Sigmoid colon (tissue), 7 donors: Measurements from ENCODE around the gene MACROD2. TPM values are rescaled to one million over a fixed set of nuclear protein-coding genes. Genes with fewer than 3 reads are reported as not detected.

Source experiments
- DNase-seq: peaks from one replicate; pipeline ENCODE4 v3.0.0-alpha.2; 2019
- H3K27ac ChIP-seq, 4 donors: fragments of 200-600 bp; sonication (generic); one replicate each; pipeline ENCODE4 v1.5.1; 2016 to 2019; ENCODE audit warnings: mild to moderate bottlenecking in 1 of 4
- H3K27me3 ChIP-seq, 3 donors: fragments of 200-600 bp; sonication (generic); one replicate each; pipeline ENCODE4 v1.5.1; 2019; ENCODE audit warnings: mild to moderate bottlenecking in 1 of 3
- H3K36me3 ChIP-seq, 4 donors: fragments of 200-600 bp; sonication (generic); one replicate each; pipeline ENCODE4 v1.5.1; 2016 to 2019
- H3K4me1 ChIP-seq, 4 donors: fragments of 200-600 bp; sonication (generic); one replicate each; pipeline ENCODE4 v1.5.1; 2017 to 2019
- H3K4me3 ChIP-seq, 4 donors: fragments of 200-600 bp; sonication (generic); one replicate each; pipeline ENCODE4 v1.5.1; 2017 to 2019; ENCODE audit warnings: mild to moderate bottlenecking in 2 of 4, moderate library complexity in 1 of 4
- H3K9me3 ChIP-seq, 4 donors: fragments of 200-600 bp in 3 of 4; sonication (generic) in 3 of 4; one replicate each; pipeline versions ENCODE4 v1.5.1 to v1.6.1; 2013 to 2019
- CTCF ChIP-seq, 4 experiments: fragments of 450-650 bp in 3 of 4; fragments of 200-600 bp in 1 of 4; IDR thresholded peaks; one replicate each; pipeline ENCODE4 v1.5.1; 2016 to 2019; ENCODE audit warnings: antibody characterized with exemption in 4 of 4, mild to moderate bottlenecking in 3 of 4, moderate library complexity in 2 of 4
- EP300 ChIP-seq, 4 donors: sonication (generic); formaldehyde crosslinking; IDR thresholded peaks; one replicate each; pipeline ENCODE4 v1.6.1; 2017; ENCODE audit warnings: antibody characterized with exemption in 4 of 4
- POLR2A ChIP-seq, 2 donors: fragments of 450-650 bp; IDR thresholded peaks; one replicate each; pipeline ENCODE4 v1.6.1; 2016; ENCODE audit warnings: antibody characterized with exemption in 2 of 2, mild to moderate bottlenecking in 2 of 2, moderate library complexity in 2 of 2
- POLR2AphosphoS5 ChIP-seq, 4 donors: sonication (generic); formaldehyde crosslinking; IDR thresholded peaks; one replicate each; pipeline ENCODE4 v1.6.1; 2017; ENCODE audit warnings: antibody characterized with exemption in 4 of 4
- WGBS, 2 donors: extraction: QIAGEN DNeasy Blood & Tissue Kit; methylation state at CpG; one replicate each; pipeline ENCODE4 v1.1.7; 2013; 5-methylcytosine and 5-hydroxymethylcytosine counted together
- intact Hi-C: fragments of 100-400 bp; cut with DNase I; formaldehyde crosslinking; loops from one replicate; pipeline ENCODE4 v1.15.1; 2023
- polyA plus RNA-seq, 3 donors: library from polyadenylated mRNA; stranded (reverse); fragments of 200-250 nt; gene quantifications; one replicate each; pipeline ENCODE4 v1.2.3, GENCODE V29; 2013
- total RNA-seq, 4 donors: library from RNA; depleted of rRNA; stranded (reverse); fragments of >200 nt; gene quantifications; one replicate each; pipeline ENCODE4 v1.1.0, GENCODE V29; 2016
- donor health status: healthy with polysubstance abuse.
- donor health status: Bipolar disorder and iron deficiency.
- donor health status: healthy.

MACROD2 gene
- total and polyA plus RNA-seq, 7 donors: 1.2 to 22.4 (median 5.8) TPM

DNA sequence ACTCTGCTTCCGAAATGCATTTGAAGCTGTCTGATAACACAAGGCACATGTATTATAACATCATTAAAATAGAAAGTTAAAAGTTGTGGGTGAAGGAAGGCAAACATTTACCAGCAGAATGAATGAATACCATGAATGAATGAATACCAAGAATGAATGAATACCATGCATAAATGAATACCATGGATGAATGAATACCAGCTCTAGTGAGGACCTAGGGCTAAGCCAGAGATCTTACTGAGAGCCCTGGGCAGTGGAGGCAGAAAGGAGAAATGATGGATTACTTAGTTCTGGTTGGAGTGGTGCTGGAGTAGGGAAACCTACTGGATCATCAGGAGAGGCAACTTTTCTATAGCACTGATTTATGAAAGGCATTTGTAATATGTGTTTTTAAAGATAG, 1579.9 kb downstream of the MACROD2 start:
- H3K9me3 ChIP-seq: no peaks in the 10 kb centered on the region
- WGBS, 2 donors: 80 to 82% methylated on average over 1 of the region's 1 CpG
- no peak overlapping the region for H3K4me3 ChIP-seq
- no peak for TF ChIP-seq POLR2AphosphoS5 (IDR thresholded peaks at IDR 0.05)
- no peak for TF ChIP-seq EP300 (IDR thresholded peaks at IDR 0.05)
- no peak for TF ChIP-seq CTCF (IDR thresholded peaks at IDR 0.05)
- TF ChIP-seq POLR2A (IDR thresholded peaks at IDR 0.05): no peak
- intact Hi-C loops: no loop called here
- no peak for DNase-seq
- no peak overlapping the region for H3K27ac ChIP-seq
- H3K27me3 ChIP-seq: no peaks in the 10 kb centered on the region
- peaks cover 0 to 20% (median 12%) of the 10 kb centered on the region in 4 donors for H3K4me1 ChIP-seq
- H3K36me3 ChIP-seq: no peaks in the 10 kb centered on the region

- intact Hi-C loops: no loop called here
- Histone ChIP-seq H3K4me1 (peaks cover 0 to 20% (median 12%) of the 10 kb centered on the region in 4 donors), H3K27ac (no peak overlapping the region), H3K27me3 (no peaks in the 10 kb centered on the region), H3K36me3 (no peaks in the 10 kb centered on the region), H3K9me3 (no peaks in the 10 kb centered on the region), H3K4me3 (no peak overlapping the region)
- no peak for TF ChIP-seq POLR2A (IDR thresholded peaks at IDR 0.05)
- no peak for TF ChIP-seq EP300 (IDR thresholded peaks at IDR 0.05)
- TF ChIP-seq POLR2AphosphoS5 (IDR thresholded peaks at IDR 0.05): no peak
- no peak for DNase-seq
Measured at GRCh38 chr20:15576411-15576810, 1581.1 kb downstream of the MACROD2 start.

DNA sequence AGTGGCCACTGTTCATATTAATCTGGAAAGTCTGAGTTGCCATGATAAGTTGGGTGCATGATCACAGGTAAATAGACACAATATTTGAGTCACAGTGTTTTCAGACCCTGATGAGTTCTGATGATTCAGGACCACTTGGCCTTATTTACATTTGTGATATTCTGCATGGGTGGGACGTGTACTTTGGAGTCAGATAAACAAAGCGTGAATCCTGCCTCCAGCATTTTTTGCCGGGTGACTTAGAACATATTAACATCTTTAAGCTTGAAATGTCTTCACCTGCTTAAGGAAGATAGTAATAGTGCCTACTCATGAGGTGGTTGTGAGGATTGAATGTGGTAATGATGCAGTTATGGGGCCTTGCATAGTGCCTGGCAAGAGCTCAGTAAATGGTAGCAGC, 1582.8 kb downstream of the MACROD2 start:
- WGBS, 2 donors: 39 to 66% methylated on average over 3 of the region's 3 CpGs
- no peak for DNase-seq

GRCh38 chr20:15579688-15580087, 1584.4 kb downstream of the MACROD2 start:
- peaks cover 0 to 9% (median 3%) of the 10 kb centered on the region in 4 donors for H3K4me1 ChIP-seq
- 84 to 85% methylated on average over 2 of the region's 2 CpGs for WGBS, 2 donors
- DNase-seq: no peak
- no peak overlapping the region for H3K4me3 ChIP-seq
- intact Hi-C loops: no loop called here
- H3K27me3 ChIP-seq: no peaks in the 10 kb centered on the region
- no peak overlapping the region for H3K27ac ChIP-seq
- H3K36me3 ChIP-seq: no peaks in the 10 kb centered on the region
- TF ChIP-seq POLR2A (IDR thresholded peaks at IDR 0.05) (no peak), CTCF (IDR thresholded peaks at IDR 0.05) (no peak), POLR2AphosphoS5 (IDR thresholded peaks at IDR 0.05) (no peak), EP300 (IDR thresholded peaks at IDR 0.05) (no peak)
- no peaks in the 10 kb centered on the region for H3K9me3 ChIP-seq

More for the DNA sequence above, 1582.8 kb downstream of the MACROD2 start:
- intact Hi-C loops: no loop called here
- H3K27ac ChIP-seq: no peak overlapping the region
- TF ChIP-seq POLR2AphosphoS5 (IDR thresholded peaks at IDR 0.05) (no peak), CTCF (IDR thresholded peaks at IDR 0.05) (no peak), EP300 (IDR thresholded peaks at IDR 0.05) (no peak), POLR2A (IDR thresholded peaks at IDR 0.05) (no peak)
- H3K36me3 ChIP-seq: no peaks in the 10 kb centered on the region
- H3K4me1 ChIP-seq: peaks cover 0 to 22% (median 11%) of the 10 kb centered on the region in 4 donors
- no peaks in the 10 kb centered on the region for H3K9me3 ChIP-seq
- H3K27me3 ChIP-seq: no peaks in the 10 kb centered on the region
- H3K4me3 ChIP-seq: no peak overlapping the region

DNA sequence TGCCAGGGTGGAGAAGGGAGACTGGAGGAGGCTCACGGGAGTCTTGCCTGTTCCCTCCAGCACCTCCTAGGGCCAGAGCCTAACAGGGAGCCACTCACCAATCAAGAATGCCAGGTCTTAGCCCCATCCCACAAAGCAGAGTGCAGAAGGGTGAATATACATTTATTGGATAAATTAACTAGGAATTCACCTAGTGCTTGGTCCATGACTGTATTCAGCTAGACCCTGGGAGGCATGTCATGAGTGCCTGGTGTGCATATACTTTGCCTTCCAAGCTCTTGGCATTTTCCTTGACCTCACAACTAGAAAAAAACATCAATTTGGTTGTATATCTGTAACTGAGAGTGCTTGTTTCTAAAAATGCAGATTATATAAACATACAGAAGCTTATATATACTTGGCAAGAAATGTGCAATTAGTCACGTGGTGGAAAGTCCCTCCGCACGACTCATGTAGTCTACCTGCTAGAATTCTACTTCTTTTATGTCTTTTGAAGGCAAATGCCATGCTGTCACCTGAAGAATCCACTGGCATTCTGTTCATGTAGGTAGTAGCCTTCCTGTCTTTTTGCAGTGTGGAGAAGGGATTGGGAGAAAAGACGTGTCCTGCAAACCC, 1586.9 kb downstream of the MACROD2 start:
- Histone ChIP-seq H3K4me3 (no peak overlapping the region), H3K4me1 (peaks cover 0 to 9% (median 3%) of the 10 kb centered on the region in 4 donors), H3K27me3 (no peaks in the 10 kb centered on the region), H3K27ac (no peak overlapping the region), H3K36me3 (no peaks in the 10 kb centered on the region), H3K9me3 (no peaks in the 10 kb centered on the region)
- TF ChIP-seq POLR2AphosphoS5 (IDR thresholded peaks at IDR 0.05): no peak
- no peak for TF ChIP-seq EP300 (IDR thresholded peaks at IDR 0.05)
- TF ChIP-seq CTCF (IDR thresholded peaks at IDR 0.05): no peak
- no peak for TF ChIP-seq POLR2A (IDR thresholded peaks at IDR 0.05)
- intact Hi-C loops: no loop called here
- WGBS, 2 donors: 59 to 62% methylated on average over 5 of the region's 5 CpGs
- DNase-seq: no peak
